GM23338 (cell line): ENCODE results near the gene ZNF714. TPM values are rescaled to one million over a fixed set of nuclear protein-coding genes. Genes with fewer than 3 reads are reported as not detected.

Experiments
- ATAC-seq: fragments of 200-7000 bp; cut with Tn5 transposase; 3 replicates; pipeline ENCODE4 v1.9.1; 2020
- DNase-seq: peaks from one replicate; pipeline ENCODE4 v3.0.0-alpha.2; 2015; ENCODE audit warnings: low spot score
- H2AFZ ChIP-seq: fragments of 200-600 bp; sonication (generic); 2 replicates; pipeline ENCODE4 v1.8.0; 2016; ENCODE audit warnings: antibody characterized with exemption, mild to moderate bottlenecking, moderate library complexity
- H3F3A ChIP-seq: fragments of 200-600 bp; sonication (generic); replicated peaks from 2 replicates; pipeline ENCODE4 v1.8.0; 2017; ENCODE audit warnings: antibody characterized with exemption, mixed run types, low read depth
- H3K27ac ChIP-seq: fragments of 200-600 bp; sonication (generic); 2 replicates; pipeline ENCODE4 v1.6.1; 2016; ENCODE audit warnings: low read depth
- H3K27me3 ChIP-seq: fragments of 200-600 bp; sonication (generic); 2 replicates; pipeline ENCODE4 v1.8.0; 2016; ENCODE audit warnings: mild to moderate bottlenecking, mixed run types, moderate library complexity; ENCODE audit not compliant: insufficient read depth
- H3K36me3 ChIP-seq: fragments of 200-600 bp; sonication (generic); 2 replicates; pipeline ENCODE4 v1.8.0; 2016; ENCODE audit warnings: mild to moderate bottlenecking; ENCODE audit not compliant: insufficient read depth
- H3K4me1 ChIP-seq: fragments of 200-600 bp; sonication (generic); 2 replicates; pipeline ENCODE4 v1.8.0; 2016; ENCODE audit warnings: mild to moderate bottlenecking, moderate library complexity; ENCODE audit not compliant: insufficient read depth
- H3K4me2 ChIP-seq: fragments of 200-600 bp; sonication (generic); 2 replicates; pipeline ENCODE4 v1.7.1; 2017; ENCODE audit warnings: mixed run types
- H3K4me3 ChIP-seq: fragments of 200-600 bp; sonication (generic); 2 replicates; pipeline ENCODE4 v1.6.1; 2016; ENCODE audit warnings: mixed run types
- H3K79me2 ChIP-seq: fragments of 200-600 bp; sonication (generic); replicated peaks from 2 replicates; pipeline ENCODE4 v1.8.0; 2017; ENCODE audit warnings: mild to moderate bottlenecking; ENCODE audit not compliant: insufficient read depth
- H3K9me2 ChIP-seq: fragments of 200-600 bp; sonication (generic); 2 replicates; pipeline ENCODE4 v1.8.0; 2017; ENCODE audit not compliant: insufficient read depth
- H4K20me1 ChIP-seq: fragments of 200-600 bp; sonication (generic); replicated peaks from 2 replicates; pipeline ENCODE4 v1.8.0; 2017; ENCODE audit warnings: mild to moderate bottlenecking; ENCODE audit not compliant: insufficient read depth
- H3K27ac Mint-ChIP-seq: 2 replicates; pipeline ENCODE4 v1.8.0; 2020; ENCODE audit warnings: inconsistent platforms, mild to moderate bottlenecking, moderate library complexity, mixed read lengths
- H3K27me3 Mint-ChIP-seq: 3 replicates; pipeline ENCODE4 v1.8.0; 2022; ENCODE audit warnings: low read depth, mild to moderate bottlenecking, moderate library complexity, mixed read lengths, inconsistent platforms; ENCODE audit not compliant: insufficient read depth, poor library complexity
- H3K36me3 Mint-ChIP-seq: 3 replicates; pipeline ENCODE4 v1.8.0; 2021; ENCODE audit warnings: low read depth, mild to moderate bottlenecking, inconsistent platforms, moderate library complexity, mixed read lengths
- H3K4me1 Mint-ChIP-seq: 3 replicates; pipeline ENCODE4 v1.8.0; 2020; ENCODE audit warnings: mild to moderate bottlenecking, inconsistent platforms, mixed read lengths
- H3K4me3 Mint-ChIP-seq: 3 replicates; pipeline ENCODE4 v1.8.0; 2021; ENCODE audit warnings: moderate library complexity, mild to moderate bottlenecking, inconsistent platforms, mixed read lengths
- H3K9me3 Mint-ChIP-seq: 3 replicates; pipeline ENCODE4 v1.8.0; 2020; ENCODE audit warnings: moderate library complexity, mild to moderate bottlenecking, inconsistent platforms, mixed read lengths
- CREB1 ChIP-seq: fragments of 250-450 bp; sonication (Bioruptor Pico); IDR thresholded peaks from 2 replicates; pipeline ENCODE4 v1.5.0; 2020; ENCODE audit warnings: low read depth, mild to moderate bottlenecking, moderate library complexity
- CTCF ChIP-seq, 2 experiments: fragments of 200-600 bp in 1 of 2; sonication (generic) in 1 of 2; conservative IDR thresholded peaks; 2 replicates each; pipeline versions ENCODE4 v1.5.1 to v1.6.1; 2016 to 2017; ENCODE audit warnings: antibody characterized with exemption in 2 of 2, low read depth in 2 of 2, mild to moderate bottlenecking in 2 of 2, moderate library complexity in 1 of 2
- EZH2 ChIP-seq: fragments of 200-600 bp; sonication (generic); IDR thresholded peaks from one replicate; pipeline ENCODE4 v1.8.0; 2017; ENCODE audit warnings: antibody characterized with exemption, mild to moderate bottlenecking, low read depth; ENCODE audit not compliant: unreplicated experiment
- EZH2phosphoT487 ChIP-seq: fragments of 200-600 bp; sonication (generic); IDR thresholded peaks from one replicate; pipeline ENCODE4 v1.8.1; 2018; ENCODE audit warnings: antibody characterized with exemption; ENCODE audit not compliant: unreplicated experiment
- JUNB ChIP-seq: IDR thresholded peaks from one replicate; pipeline ENCODE4 v1.6.1; 2016; ENCODE audit warnings: antibody characterized with exemption; ENCODE audit not compliant: unreplicated experiment
- NANOG ChIP-seq: IDR thresholded peaks from 2 replicates; pipeline ENCODE4 v1.6.1; 2016; ENCODE audit warnings: antibody characterized with exemption, borderline replicate concordance
- POLR2AphosphoS5 ChIP-seq: IDR thresholded peaks from 2 replicates; pipeline ENCODE4 v1.6.1; 2016; ENCODE audit warnings: antibody characterized with exemption, low read depth
- REST ChIP-seq: IDR thresholded peaks from one replicate; pipeline ENCODE4 v1.6.1; 2018; ENCODE audit warnings: antibody characterized with exemption; ENCODE audit not compliant: unreplicated experiment
- STAT1 ChIP-seq: IDR thresholded peaks from one replicate; pipeline ENCODE4 v1.6.1; 2016; ENCODE audit warnings: antibody characterized with exemption; ENCODE audit not compliant: unreplicated experiment
- ZNF114 ChIP-seq: fragments of 250-450 bp; sonication (Bioruptor Pico); IDR thresholded peaks from 2 replicates; pipeline ENCODE4 v1.5.0; 2020; ENCODE audit warnings: mild to moderate bottlenecking, moderate library complexity
- ZNF331 ChIP-seq: fragments of 250-450 bp; sonication (Bioruptor Pico); IDR thresholded peaks from 2 replicates; pipeline ENCODE4 v1.5.0; 2020; ENCODE audit warnings: low read depth, mild to moderate bottlenecking, moderate library complexity
- ZNF462 ChIP-seq: fragments of 250-450 bp; sonication (Bioruptor Pico); IDR thresholded peaks from 2 replicates; pipeline ENCODE4 v1.5.0; 2020; ENCODE audit warnings: mild to moderate bottlenecking, moderate library complexity
- polyA plus RNA-seq: library from polyadenylated mRNA; unstranded; fragments of >200 nt; fragmentation: Nextera tagmentation; extraction: Ambion mirVana; gene quantifications from 2 replicates; pipeline ENCODE4 v1.2.1, GENCODE V29; 2016
- total RNA-seq: library from RNA; depleted of rRNA; stranded (reverse); fragments of >200 nt; shearing (Covaris generic); gene quantifications from 2 replicates; pipeline ENCODE4 v1.2.3, GENCODE V29; 2014
- TF ChIP-seq, protein P1 (sequence below): IDR thresholded peaks from 2 replicates; pipeline ENCODE4 v1.6.1; 2016; ENCODE audit warnings: antibody characterized with exemption

The ZNF714 gene
- total and polyA plus RNA-seq, 2 experiments from 2014 or later = 43.5 to 83.2 TPM

GRCh38 chr19:21135433-21135832 is 53.4 kb downstream of the ZNF714 start:
- DNase-seq (no peak), ATAC-seq (no peak)
- Histone ChIP-seq H3K27me3 (no peaks in the 10 kb centered on the region), H3K36me3 (no peaks in the 10 kb centered on the region), H3K27ac (no peak overlapping the region), H3K4me2 (no peak overlapping the region), H3K79me2 (no peaks in the 10 kb centered on the region), H2AFZ (no peak overlapping the region), H3F3A (no peaks in the 10 kb centered on the region), H3K4me3 (no peak overlapping the region), H3K9me2 (0 out of 2 replicates have a peak, but pooled peaks cover 2% of the 10 kb centered on the region), H3K4me1 (no peaks in the 10 kb centered on the region), H4K20me1 (no peaks in the 10 kb centered on the region)
- peaks cover 3% of the 10 kb centered on the region; the same call in 1 of the 3 replicates for H3K36me3 Mint-ChIP-seq
- peaks cover under 1% of the 10 kb centered on the region for H3K4me1 Mint-ChIP-seq
- no peak for TF ChIP-seq ZNF331 (CRISPR knock-in tag)
- no peak for TF ChIP-seq STAT1
- TF ChIP-seq CTCF (conservative IDR thresholded peaks at IDR 0.05; ENCODE audit: low read depth in 2 of 2) = no peak
- TF ChIP-seq CREB1 (CRISPR knock-in tag) = no peak
- TF ChIP-seq, protein P1, sequence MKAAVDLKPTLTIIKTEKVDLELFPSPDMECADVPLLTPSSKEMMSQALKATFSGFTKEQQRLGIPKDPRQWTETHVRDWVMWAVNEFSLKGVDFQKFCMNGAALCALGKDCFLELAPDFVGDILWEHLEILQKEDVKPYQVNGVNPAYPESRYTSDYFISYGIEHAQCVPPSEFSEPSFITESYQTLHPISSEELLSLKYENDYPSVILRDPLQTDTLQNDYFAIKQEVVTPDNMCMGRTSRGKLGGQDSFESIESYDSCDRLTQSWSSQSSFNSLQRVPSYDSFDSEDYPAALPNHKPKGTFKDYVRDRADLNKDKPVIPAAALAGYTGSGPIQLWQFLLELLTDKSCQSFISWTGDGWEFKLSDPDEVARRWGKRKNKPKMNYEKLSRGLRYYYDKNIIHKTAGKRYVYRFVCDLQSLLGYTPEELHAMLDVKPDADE = no peak
- TF ChIP-seq REST = no peak
- TF ChIP-seq EZH2 = no peak
- no peak for TF ChIP-seq NANOG
- no peak for TF ChIP-seq POLR2AphosphoS5
- TF ChIP-seq ZNF462 (CRISPR knock-in tag) = no peak
- no peak for TF ChIP-seq ZNF114
- no peak for TF ChIP-seq JUNB
- TF ChIP-seq EZH2phosphoT487 = no peak
- no peak overlapping the region for H3K27ac Mint-ChIP-seq
- H3K4me3 Mint-ChIP-seq = no peak overlapping the region
- peaks cover 13% of the 10 kb centered on the region for H3K9me3 Mint-ChIP-seq
- peaks cover 2% of the 10 kb centered on the region for H3K27me3 Mint-ChIP-seq
